Hepatocyte (in vitro differentiated cells): Measurements from ENCODE around the gene ROR1. TPM values are rescaled to one million over a fixed set of nuclear protein-coding genes. Genes with fewer than 3 reads are reported as not detected.

Source experiments
- DNase-seq: peaks from one replicate; pipeline ENCODE4 v3.0.0-alpha.2; 2016; ENCODE audit warnings: low spot score
- H2AFZ ChIP-seq: fragments of 200-600 bp; sonication (generic); 2 replicates; pipeline ENCODE4 v1.6.0; 2016; ENCODE audit warnings: antibody characterized with exemption, mild to moderate bottlenecking
- H3K27ac ChIP-seq: fragments of 200-600 bp; sonication (generic); 2 replicates; pipeline ENCODE4 v1.5.1; 2016; ENCODE audit warnings: mild to moderate bottlenecking
- H3K27me3 ChIP-seq: fragments of 200-600 bp; sonication (generic); 2 replicates; pipeline ENCODE4 v1.6.1; 2016
- H3K36me3 ChIP-seq: fragments of 200-600 bp; sonication (generic); replicated peaks from 2 replicates; pipeline ENCODE4 v1.5.1; 2016; ENCODE audit warnings: low read depth; ENCODE audit not compliant: insufficient read depth
- H3K4me1 ChIP-seq: fragments of 200-600 bp; sonication (generic); 2 replicates; pipeline ENCODE4 v1.5.1; 2016; ENCODE audit warnings: mild to moderate bottlenecking, moderate library complexity; ENCODE audit not compliant: insufficient read depth
- H3K4me2 ChIP-seq: fragments of 200-600 bp; sonication (generic); 2 replicates; pipeline ENCODE4 v1.6.0; 2016
- H3K4me3 ChIP-seq: fragments of 200-600 bp; sonication (generic); 2 replicates; pipeline ENCODE4 v1.5.1; 2016; ENCODE audit warnings: mild to moderate bottlenecking
- H3K79me2 ChIP-seq: fragments of 200-600 bp; sonication (generic); 2 replicates; pipeline ENCODE4 v1.6.0; 2017; ENCODE audit warnings: mild to moderate bottlenecking
- H3K9me2 ChIP-seq: fragments of 200-600 bp; sonication (generic); replicated peaks from 2 replicates; pipeline ENCODE4 v1.6.0; 2017; ENCODE audit warnings: mild to moderate bottlenecking; ENCODE audit not compliant: insufficient read depth
- H3K9me3 ChIP-seq: fragments of 200-600 bp; sonication (generic); 2 replicates; pipeline ENCODE4 v1.5.1; 2016; ENCODE audit warnings: low read depth, mild to moderate bottlenecking
- H4K20me1 ChIP-seq: fragments of 200-600 bp; sonication (generic); 2 replicates; pipeline ENCODE4 v1.6.0; 2016; ENCODE audit warnings: mild to moderate bottlenecking; ENCODE audit not compliant: insufficient read depth, poor library complexity, severe bottlenecking
- EZH2 ChIP-seq: fragments of 200-600 bp; sonication (generic); IDR thresholded peaks from 2 replicates; pipeline ENCODE4 v1.6.1; 2016; ENCODE audit warnings: antibody characterized with exemption, mild to moderate bottlenecking, borderline replicate concordance
- EZH2phosphoT487 ChIP-seq: fragments of 200-600 bp; sonication (generic); IDR thresholded peaks from one replicate; pipeline ENCODE4 v1.6.1; 2018; ENCODE audit warnings: antibody characterized with exemption, mild to moderate bottlenecking, low read depth, moderate library complexity; ENCODE audit not compliant: unreplicated experiment, severe bottlenecking
- WGBS: methylation state at CpG from one replicate; pipeline ENCODE4 v1.1.6; 2016; ENCODE audit warnings: low lambda C conversion rate; ENCODE audit errors: missing lambda C conversion rate; 5-methylcytosine and 5-hydroxymethylcytosine counted together
- polyA plus RNA-seq: library from polyadenylated mRNA; unstranded; fragments of >200 nt; fragmentation: Nextera tagmentation; extraction: Ambion mirVana; gene quantifications from 2 replicates; pipeline ENCODE4 v1.2.1, GENCODE V29; 2016
- total RNA-seq: library from RNA; depleted of rRNA; stranded (reverse); fragments of >200 nt; gene quantifications from 2 replicates; pipeline ENCODE4 v1.2.3, GENCODE V29; 2014
- TF ChIP-seq, protein P1 (sequence below): fragments of 200-600 bp; sonication (generic); IDR thresholded peaks from 2 replicates; pipeline ENCODE4 v1.5.1; 2016; ENCODE audit warnings: antibody characterized with exemption, mild to moderate bottlenecking; ENCODE audit not compliant: poor library complexity

The ROR1 gene
- total and polyA plus RNA-seq, 2 experiments from 2014 or later, result 16.4 to 27.7 TPM

DNA sequence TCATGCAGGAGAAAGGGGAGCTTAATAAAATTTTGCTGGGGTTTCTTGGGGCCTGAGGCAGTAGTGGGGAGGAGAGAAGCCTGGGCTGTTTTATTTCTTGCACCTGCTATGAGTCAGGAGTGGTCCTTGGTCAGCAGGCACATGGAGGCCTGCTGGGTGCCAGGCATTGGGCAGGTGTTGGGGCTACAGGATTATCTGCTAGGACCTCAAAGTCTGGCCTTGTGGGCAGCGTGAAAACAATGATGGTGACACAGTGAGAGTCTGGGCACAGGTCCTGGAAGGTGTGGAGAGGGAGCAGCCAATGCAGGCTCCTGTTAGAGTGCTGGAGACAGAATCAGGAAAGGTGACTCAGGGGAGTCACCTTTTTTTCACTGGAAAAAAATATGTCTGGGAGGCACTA is 17.2 kb downstream of the ROR1 start:
- Histone ChIP-seq H3K36me3 (no peaks in the 10 kb centered on the region), H4K20me1 (no peaks in the 10 kb centered on the region)

DNA sequence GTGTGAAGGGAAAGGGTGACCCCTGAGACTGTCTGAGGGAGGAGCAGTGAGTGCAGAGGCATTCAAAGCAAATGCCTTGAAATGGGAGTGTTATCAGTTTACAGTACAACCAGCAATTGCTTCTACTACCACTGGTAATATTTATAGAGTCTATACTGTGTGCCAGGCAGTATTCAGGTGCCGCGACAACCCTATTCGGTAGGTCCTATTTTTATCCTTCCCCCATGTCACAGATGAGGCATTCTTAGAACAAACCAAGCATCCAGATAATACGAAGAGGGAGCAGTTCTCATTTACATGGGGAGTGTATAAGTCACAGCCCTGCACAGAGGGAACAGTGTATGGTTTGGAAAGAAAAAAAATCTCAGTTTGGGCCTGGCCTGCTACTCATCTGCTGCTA is 18.3 kb downstream of the ROR1 start:
- H3K36me3 ChIP-seq, result no peaks in the 10 kb centered on the region
- H3K79me2 ChIP-seq, result peaks cover 58% of the 10 kb centered on the region
- no peaks in the 10 kb centered on the region for H3K4me1 ChIP-seq
- H3K9me3 ChIP-seq, result no peaks in the 10 kb centered on the region
- H3K27ac ChIP-seq, result no peak overlapping the region
- TF ChIP-seq EZH2phosphoT487 (no peak), EZH2 (no peak)
- TF ChIP-seq, protein P1, sequence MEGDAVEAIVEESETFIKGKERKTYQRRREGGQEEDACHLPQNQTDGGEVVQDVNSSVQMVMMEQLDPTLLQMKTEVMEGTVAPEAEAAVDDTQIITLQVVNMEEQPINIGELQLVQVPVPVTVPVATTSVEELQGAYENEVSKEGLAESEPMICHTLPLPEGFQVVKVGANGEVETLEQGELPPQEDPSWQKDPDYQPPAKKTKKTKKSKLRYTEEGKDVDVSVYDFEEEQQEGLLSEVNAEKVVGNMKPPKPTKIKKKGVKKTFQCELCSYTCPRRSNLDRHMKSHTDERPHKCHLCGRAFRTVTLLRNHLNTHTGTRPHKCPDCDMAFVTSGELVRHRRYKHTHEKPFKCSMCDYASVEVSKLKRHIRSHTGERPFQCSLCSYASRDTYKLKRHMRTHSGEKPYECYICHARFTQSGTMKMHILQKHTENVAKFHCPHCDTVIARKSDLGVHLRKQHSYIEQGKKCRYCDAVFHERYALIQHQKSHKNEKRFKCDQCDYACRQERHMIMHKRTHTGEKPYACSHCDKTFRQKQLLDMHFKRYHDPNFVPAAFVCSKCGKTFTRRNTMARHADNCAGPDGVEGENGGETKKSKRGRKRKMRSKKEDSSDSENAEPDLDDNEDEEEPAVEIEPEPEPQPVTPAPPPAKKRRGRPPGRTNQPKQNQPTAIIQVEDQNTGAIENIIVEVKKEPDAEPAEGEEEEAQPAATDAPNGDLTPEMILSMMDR, result no peak
- H2AFZ ChIP-seq, result no peak overlapping the region
- no peak overlapping the region for H3K4me3 ChIP-seq
- H3K4me2 ChIP-seq, result no peak overlapping the region
- 87% methylated on average over 4 of the region's 4 CpGs for WGBS
- DNase-seq, result no peak
- no peaks in the 10 kb centered on the region for H3K9me2 ChIP-seq
- H3K27me3 ChIP-seq, result no peaks in the 10 kb centered on the region
- H4K20me1 ChIP-seq, result no peaks in the 10 kb centered on the region

More for the DNA sequence above, 17.2 kb downstream of the ROR1 start:
- H2AFZ ChIP-seq, result no peak overlapping the region
- H3K4me2 ChIP-seq, result no peak overlapping the region
- H3K27me3 ChIP-seq, result no peaks in the 10 kb centered on the region
- 85% methylated on average over 1 of the region's 1 CpG for WGBS
- H3K79me2 ChIP-seq, result peaks cover 54% of the 10 kb centered on the region
- H3K9me2 ChIP-seq, result no peaks in the 10 kb centered on the region
- TF ChIP-seq EZH2phosphoT487 (no peak), EZH2 (no peak)
- TF ChIP-seq, protein P1, result no peak
- no peak for DNase-seq
- H3K4me1 ChIP-seq, result no peaks in the 10 kb centered on the region
- H3K9me3 ChIP-seq, result no peaks in the 10 kb centered on the region
- H3K4me3 ChIP-seq, result no peak overlapping the region
- H3K27ac ChIP-seq, result no peak overlapping the region

DNA sequence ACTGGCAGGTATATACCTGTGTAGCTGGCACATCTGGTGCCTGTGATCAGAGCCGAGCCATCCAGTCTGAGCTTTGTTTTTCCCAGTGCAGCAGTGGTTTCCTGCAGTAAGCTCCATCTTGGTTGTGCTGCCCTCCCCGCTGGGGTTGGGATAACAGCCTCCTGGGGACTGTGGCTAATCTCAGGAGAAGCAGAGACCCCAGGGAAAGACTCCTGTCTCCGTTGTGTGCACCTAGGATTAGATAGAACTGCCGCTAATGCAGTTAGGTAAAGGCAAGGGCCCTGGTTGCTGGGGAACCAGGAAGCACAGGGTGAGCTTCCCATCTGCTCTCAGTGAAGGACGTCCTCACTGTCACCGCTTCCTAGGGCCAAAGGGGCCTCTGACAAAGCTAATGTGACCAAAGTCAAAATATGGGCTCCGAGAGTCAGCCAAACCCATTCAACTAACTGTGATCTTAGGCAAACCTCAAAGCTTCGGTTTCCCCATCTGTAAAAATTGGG is 20.0 kb downstream of the ROR1 start:
- no peak for DNase-seq
- no peak overlapping the region for H3K4me3 ChIP-seq
- H3K9me2 ChIP-seq, result no peaks in the 10 kb centered on the region
- peaks cover 5% of the 10 kb centered on the region for H3K4me1 ChIP-seq
- H3K27ac ChIP-seq, result no peak overlapping the region
- no peak overlapping the region for H2AFZ ChIP-seq
- H4K20me1 ChIP-seq, result no peaks in the 10 kb centered on the region
- H3K4me2 ChIP-seq, result no peak overlapping the region
- TF ChIP-seq EZH2 (no peak), EZH2phosphoT487 (no peak)
- TF ChIP-seq, protein P1, result no peak
- no peaks in the 10 kb centered on the region for H3K27me3 ChIP-seq
- peaks cover 58% of the 10 kb centered on the region for H3K79me2 ChIP-seq
- H3K9me3 ChIP-seq, result no peaks in the 10 kb centered on the region
- 85% methylated on average over 8 of the region's 8 CpGs for WGBS
- H3K36me3 ChIP-seq, result no peaks in the 10 kb centered on the region
